Stimulated activated CD4-positive, alpha-beta T cell treated with anti-CD3 and anti-CD28 coated beads, TNF-alpha, amount 100 ng/mL, for 48 hours (primary cell): ENCODE results near the gene TRMT5.

Experiments
- DNase-seq, 3 donors: peaks; one replicate each; pipeline ENCODE4 v3.0.0-alpha.2; 2020; ENCODE audit warnings: low read depth in 3 of 3

The TRMT5 gene

DNA sequence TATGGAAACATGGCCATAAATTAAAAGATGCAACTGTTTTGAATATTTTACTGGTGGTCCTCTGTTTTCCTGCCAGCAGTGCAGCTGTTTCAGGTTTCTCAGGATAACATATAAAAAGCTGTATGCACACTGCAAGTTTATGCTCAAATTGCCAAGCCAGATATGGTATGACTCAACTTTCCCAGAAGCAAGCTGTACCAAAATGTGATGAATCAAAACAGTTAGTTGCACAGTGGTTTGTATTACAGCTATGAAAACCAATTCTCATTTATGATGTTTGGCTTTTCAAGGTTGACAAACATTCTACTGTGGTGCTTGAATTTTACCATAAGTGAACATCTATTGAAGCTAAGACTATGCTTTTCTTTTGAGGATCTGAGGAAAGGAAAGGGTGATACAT, 15.5 kb downstream of the TRMT5 start:
- no peak for DNase-seq

DNA sequence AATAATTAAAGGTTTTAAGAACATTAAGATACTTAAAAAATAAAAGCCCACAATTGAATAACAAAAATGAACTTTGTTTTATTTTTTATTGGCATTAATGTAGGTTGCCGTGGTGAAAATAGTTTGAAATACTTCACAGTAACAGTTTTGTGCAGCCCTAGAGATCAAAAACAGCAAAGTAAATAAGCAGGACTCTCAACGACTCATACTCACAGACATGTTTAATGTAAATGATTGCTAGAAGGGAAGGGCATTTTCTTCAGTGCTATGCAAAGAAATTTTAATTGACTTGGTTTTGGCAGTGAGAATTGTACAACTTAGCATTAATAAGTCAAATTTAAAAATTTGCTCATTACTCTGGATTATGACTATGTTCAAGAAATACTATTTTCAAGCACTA, 16.0 kb downstream of the TRMT5 start:
- DNase-seq: no peak

DNA sequence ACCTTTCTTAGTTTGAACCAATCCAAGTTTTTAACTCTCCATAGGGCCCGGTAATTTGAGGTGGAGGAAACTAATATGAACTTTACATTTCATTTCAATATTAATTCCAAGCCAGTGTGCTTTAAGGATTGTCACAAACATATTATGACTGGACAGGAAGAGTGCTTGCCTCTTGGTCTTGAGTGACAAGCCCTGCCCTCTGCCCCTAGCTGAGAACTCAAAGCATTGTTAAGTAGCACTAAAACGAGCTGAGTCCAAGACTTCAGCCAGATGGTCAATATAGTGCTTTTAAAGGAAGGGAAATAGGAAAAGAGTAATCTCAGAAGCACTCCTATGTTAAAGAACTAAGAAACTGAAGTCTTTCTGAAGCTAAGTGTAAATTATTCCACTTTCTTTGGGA, 17.1 kb downstream of the TRMT5 start:
- no peak for DNase-seq

DNA sequence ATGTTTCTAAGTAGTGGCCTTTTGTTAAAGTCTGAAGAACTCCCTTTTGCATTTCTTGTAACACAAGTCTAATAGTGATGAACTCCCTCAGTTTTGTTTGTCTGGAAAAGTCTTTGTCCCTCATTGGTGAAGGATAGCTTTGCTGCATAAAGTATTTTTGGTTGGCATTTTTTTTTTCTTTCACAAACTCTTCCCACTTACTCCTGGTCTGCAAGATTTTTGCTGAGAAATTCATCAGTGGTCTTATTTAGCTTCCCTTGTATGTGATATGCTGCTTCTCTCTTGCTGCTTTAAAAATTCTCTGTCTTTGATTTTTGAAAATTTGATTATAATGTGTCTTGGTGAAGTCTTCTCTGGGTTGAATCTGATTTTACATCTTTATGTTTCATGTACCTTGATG, 22.7 kb downstream of the TRMT5 start:
- no peak for DNase-seq

DNA sequence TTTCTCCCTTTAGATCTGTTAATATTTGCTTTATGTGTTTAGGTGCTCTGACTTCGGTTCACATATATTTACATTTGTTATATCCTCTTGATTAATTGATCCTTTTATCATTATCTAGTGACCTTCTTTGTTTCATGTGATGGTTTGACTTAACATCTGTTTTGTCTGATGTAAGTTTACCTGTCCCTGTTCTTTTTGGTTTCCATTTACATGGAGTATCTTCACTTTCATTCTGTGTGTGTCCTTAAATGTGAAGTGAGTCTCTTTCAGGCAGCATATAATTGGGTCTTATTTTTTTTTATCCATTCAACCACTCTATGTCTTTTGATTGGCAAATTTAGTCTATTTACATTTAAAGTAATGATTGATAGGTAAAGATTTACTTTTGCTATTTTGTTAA, 24.2 kb downstream of the TRMT5 start:
- DNase-seq: no peak

DNA sequence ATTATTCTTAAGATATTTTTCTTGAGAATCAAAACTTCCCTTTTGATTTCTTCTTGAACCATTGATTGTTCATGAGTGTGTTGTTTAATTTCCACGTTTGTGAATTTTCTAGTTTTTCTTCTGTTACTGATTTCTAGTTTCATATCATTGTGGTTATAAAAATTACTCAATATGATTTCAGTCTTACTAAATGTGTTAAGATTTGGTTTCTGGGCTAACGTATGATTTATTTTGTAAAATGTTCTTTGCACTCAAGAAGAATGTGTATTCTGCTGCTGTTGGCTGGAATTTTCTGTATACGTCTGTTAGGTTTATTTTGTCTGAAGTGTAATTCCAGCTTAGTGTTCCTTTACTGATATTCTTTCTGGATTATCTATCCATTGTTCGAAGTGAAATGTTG, 24.7 kb downstream of the TRMT5 start:
- DNase-seq: no peak

DNA sequence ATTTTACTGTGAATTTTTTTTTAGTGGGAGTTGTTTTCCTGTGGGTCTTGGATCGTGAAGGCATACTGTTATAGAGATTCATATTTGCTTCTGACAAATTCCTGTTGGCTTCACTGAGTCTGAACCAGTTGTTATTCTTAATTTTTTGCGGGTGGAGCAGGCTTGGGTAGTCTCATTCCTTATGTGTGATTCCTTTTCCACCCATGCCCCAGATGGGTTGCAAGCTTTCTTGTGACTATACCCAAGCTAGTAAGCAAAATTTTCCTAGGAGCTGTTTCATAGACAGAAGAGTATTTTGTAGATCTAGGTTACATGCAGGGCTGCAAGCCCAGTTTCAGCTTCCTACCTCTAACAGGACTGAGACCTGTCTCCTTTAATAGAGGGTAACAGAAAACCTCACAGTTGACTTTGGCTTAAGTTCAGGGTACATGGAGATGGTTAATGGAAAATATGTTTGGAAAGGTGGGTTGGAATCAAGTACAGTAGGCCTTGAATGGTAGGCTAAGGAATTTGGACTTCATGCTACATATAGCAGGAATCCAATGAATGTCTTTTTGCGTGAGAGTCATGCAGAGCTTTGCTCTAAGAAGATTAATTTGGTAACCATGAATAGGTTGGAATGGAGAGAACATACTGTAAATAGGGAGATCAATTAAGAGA, 29.0 kb downstream of the TRMT5 start:
- no peak for DNase-seq

DNA sequence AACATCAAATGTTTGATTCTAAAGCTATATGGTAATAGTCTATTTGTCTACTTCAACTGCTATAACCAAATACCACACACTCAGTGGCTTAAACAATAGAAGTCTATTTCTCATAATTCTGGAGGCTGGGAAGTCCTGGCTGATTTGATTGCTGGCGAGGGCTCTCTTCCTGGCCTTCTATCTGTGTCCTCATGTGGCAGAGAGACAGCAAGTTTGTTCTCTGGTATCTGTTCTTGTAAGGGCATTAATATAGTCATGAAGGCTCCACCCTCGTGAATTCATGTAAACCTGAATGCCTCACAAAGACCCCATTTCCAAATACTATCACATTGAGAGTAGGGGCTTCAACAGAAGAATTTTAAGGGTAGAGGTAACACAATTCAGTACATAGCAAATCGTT, 34.1 kb downstream of the TRMT5 start:
- no peak for DNase-seq

DNA sequence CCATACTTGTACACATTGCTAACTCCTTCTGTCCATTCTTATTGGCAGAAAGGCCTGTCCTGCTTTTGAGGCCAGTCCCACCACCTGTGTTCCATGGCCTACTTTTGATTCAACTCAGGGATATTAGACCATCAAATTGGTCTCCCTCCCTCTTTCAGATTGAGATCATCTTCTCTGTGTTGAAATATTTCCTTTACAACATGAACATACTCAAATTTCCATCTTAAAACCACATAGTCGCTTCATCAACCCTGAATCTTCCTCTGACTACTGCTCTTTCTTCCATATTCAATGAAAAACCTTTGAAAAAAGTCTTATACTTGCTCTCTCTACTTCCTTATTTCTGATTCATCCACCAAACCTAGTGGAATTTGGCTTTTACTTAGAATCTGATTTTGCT, 34.9 kb downstream of the TRMT5 start:
- DNase-seq: no peak

DNA sequence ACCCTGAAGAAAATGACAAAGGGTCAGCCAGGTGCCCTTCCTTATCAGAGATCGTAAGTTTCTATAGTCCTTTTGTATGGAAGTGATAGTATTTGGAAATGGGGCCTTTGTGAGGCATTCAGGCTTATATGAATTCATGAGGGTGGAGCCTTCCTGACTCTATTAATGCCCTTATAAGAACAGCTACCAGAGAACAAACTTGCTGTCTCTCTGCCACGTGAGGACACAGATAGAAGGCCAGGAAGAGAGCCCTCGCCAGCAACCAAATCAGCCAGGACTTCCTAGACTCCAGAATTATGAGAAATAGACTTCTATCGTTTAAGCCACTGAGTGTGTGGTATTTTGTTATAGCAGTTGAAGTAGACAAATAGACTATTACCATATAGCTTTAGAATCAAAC, 36.7 kb downstream of the TRMT5 start:
- no peak for DNase-seq

DNA sequence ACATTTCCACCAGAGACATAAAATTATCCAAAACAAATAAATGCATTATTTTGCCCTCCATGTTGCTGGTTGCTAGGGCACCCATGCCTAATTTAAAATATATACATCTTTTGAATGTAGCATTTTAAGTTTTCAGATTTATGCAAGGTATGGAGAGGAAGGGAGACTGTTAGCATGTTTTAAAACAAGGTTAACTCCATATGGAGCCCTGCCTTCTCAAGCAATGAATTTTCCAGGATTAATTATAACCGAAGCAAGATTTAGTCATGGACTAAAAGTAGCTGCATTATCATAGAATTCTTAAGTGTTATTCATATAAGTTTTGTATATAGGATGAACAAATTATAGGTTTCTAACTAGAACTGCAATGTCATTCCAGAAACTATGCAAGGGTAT, 37.2 kb downstream of the TRMT5 start:
- DNase-seq: no peak

DNA sequence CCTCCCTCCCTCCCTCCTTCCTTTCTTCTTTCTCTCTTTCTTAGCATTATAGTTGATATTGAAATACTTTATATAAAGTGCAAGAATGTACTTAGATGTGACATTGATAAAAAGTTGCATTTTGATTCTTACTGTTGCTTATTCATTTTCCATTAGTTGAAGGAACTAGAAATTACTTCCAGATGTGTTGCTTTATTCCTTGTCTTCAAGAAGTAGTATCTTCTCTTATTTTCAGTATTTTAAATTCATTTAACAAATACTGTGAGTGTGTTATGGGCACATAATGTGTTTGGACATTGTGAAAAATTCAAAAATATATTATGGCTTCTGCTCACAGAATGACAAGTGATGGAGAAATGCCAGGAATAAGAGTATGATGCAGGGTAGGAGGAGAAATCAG, 45.6 kb downstream of the TRMT5 start:
- DNase-seq: no peak

DNA sequence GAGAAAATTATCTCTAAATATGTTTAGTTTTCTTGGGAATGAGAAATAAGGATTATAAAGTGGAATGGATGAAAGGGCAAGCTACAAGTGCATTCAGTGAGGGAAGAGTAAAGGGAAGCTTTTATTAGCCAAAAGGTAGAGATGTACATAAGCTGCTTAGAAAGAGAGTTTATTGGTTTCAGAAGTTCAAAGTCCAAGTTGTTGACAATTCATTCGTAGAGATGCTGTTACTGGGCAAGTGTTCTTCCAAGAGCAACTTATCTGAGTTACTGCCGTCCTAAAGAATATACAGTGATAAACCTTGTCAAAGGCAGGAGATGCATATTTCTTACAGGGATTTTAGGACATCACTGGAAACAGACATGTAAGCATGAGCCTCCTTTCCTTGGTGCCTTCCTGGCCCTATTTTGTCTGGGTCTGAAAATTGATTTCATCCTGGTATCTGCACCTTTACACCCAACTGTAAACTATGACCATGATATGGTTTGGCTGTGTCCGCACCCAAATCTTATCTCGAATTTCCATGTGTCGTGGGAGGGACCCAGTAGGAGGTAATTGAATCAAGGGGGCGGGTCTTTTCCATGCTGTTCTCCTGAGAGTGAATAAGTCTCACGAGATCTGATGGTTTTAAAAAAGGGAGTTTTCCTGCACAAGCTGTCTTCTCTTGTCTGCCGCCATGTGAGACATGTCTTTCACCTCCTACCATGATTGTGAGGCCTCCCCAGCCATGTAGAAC, 46.8 kb downstream of the TRMT5 start:
- DNase-seq: no peak

DNA sequence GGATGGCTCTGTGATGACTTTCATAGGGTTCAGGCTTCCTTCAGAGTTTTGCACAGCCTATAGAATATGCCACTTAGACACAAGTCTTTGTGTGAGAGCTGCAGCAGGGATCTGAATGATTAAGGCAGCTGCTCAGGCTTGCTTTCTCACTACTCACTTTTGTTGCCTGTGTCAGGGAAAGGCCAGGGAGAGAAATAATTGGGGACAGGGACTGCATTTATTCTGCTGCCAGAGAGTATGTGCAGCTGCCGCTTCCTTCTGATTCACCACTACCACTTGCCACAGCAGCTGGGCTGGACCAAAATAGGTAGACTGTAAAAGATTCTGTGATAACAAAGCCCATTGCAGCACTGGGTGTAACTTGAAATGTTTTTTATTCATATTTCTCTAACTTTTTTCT, 49.7 kb downstream of the TRMT5 start:
- DNase-seq: no peak

DNA sequence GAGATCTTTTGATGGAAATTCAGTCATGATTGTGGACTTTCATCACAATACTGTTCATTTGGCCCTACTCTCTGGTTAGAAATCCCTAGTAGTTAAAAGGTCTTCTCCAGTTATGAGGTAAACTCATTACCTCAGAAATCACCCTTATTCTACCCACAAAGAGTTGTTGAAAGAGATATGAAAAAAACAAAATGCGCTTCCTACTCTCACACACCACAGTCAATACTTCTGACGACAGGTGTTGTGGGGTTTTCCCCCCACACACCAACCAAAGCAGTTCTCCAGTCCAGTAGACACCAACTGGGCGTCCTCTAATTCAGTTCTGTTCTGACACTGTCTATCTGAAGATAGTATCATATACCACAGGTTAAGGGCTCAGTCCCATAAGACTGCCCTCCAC, 54.9 kb downstream of the TRMT5 start:
- DNase-seq: no peak

DNA sequence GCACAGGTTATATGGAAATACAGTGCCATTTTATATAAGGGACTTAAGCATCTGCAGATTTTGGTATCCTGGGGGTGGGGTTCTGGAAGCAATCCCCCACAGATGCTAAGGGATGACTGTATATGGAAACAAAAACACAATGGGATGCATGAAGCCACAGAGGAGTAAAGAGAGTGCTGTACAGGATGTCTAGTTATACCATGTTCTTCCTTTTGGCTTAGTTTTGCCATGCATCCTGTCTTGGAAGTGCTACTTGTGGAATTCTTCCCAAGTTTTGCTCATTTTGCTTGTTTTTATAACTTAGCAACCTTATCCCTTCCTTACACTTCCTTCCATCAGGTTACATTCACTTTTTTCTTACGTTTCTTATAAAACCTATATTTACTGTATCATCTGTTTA, 55.6 kb downstream of the TRMT5 start:
- DNase-seq: no peak

DNA sequence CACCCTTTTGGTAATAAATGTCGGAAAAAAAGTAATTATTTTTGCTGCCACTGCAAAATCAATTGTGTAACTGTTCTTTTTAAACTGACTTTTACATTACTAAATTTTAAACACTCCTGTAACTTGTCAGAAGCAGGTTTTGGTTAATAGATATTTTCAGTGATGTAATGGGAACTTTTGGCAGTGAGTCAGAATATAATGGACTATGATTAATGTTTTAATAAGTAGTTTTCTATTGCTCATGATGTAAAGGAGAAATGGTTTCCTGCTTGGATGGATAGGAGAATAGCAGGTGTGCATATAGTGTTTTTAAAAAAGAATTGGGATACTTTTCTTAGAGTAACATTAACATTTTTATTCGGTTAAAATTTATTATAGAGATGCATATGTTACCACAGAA, 58.8 kb downstream of the TRMT5 start:
- no peak for DNase-seq
